ENCODE data around the gene HYLS1. TPM values are rescaled to one million over a fixed set of nuclear protein-coding genes. Genes with fewer than 3 reads are reported as not detected.
A peak's percentile ranks its signal among the peaks of the same experiment; 100 is the strongest.

The HYLS1 gene
- total RNA-seq, 4 donors from 2014 or later = 0.80 to 6.4 (median 3.4) TPM; not detected in 1

DNA sequence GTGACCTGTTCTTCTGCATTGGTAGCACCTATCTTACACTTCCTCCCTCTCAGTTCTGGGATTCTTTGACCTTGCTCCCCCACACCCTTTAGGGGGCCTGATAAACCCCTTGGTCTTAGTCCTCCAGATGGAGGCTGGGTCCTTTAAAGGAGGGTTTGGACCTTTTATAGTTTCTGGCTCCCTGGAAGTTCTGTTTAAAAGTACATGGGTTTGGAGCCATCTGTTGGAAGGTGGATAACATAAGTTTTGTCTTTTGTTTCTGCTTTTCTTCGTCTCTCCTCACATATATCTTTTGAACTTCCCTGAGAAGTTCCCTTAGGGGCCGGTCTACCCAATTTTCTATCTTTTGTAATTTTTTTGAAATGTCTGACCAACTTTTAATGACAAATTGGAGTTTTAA is 17.9 kb upstream of the HYLS1 start:
- no peak for DNase-seq
- H3K27me3 ChIP-seq = no peaks in the 10 kb centered on the region
- in situ Hi-C loops (cut with MboI; ENCODE audit: low pct_ligation_motif_present in 1 of 4, low pct_unique_long_range_greater_than_20kb in 1 of 4, low sequenced_read_pairs in 3 of 4) (no loop called here), intact Hi-C loops (cut with DNase I; ENCODE audit: low total_unique reads) (no loop called here)
- H3K4me1 ChIP-seq = no peaks in the 10 kb centered on the region
- no peak overlapping the region for H3K4me3 ChIP-seq
- 54 to 74% methylated on average over 2 of the region's 2 CpGs for WGBS, 2 donors (ENCODE audit: low coverage in 1 of 2)
- no peak overlapping the region for H3K27ac ChIP-seq
- no peaks in the 10 kb centered on the region for H3K36me3 ChIP-seq
- no peaks in the 10 kb centered on the region for H3K9me3 ChIP-seq
- TF ChIP-seq POLR2A (IDR thresholded peaks at IDR 0.05) (no peak), POLR2AphosphoS5 (IDR thresholded peaks at IDR 0.05) (no peak), CTCF (IDR thresholded peaks at IDR 0.05) (no peak), EP300 (IDR thresholded peaks at IDR 0.05; ENCODE audit: low read depth) (no peak)

DNA sequence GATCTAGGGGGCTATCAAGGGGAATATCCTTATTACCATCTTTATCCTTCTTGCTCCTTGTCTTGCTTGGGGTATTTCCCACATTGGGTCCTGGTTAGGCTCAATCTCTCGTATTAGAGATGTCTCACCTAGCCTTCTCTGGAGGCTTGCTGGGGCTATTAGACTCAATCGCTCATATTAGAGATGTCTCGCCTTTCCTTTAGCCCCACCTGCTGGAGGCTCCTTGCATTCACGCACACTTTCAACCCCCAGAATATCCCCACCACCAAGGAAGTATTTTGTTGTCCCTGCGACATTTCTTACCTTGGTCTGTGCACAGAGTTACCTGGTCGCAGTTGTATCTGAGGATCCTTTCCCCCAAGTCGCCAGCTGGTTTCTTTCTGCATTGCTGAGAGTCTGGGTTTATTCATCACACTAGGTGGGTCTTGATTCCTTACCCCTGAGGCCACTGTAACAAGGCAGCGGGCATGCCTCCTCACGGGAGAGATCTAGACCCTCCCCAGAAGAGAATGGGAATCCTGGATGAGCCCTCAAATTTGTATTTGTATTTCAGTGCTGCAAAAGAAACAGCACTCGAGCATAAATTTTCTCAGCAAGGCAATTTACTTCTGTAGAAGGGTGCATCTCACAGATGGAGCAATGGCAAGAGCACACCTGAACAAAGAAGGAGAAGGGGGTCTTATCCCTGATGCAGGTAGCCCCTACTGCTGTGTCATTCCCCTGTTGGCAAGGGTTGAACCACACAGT is 15.9 kb upstream of the HYLS1 start:
- H3K4me3 ChIP-seq = no peak overlapping the region
- in situ Hi-C loops (cut with MboI; ENCODE audit: low pct_ligation_motif_present in 1 of 4, low pct_unique_long_range_greater_than_20kb in 1 of 4, low sequenced_read_pairs in 3 of 4) = no loop called here
- WGBS, 2 donors (ENCODE audit: low coverage in 1 of 2) = 80 to 85% methylated on average over 6 to 10 of the region's 10 CpGs
- no peaks in the 10 kb centered on the region for H3K4me1 ChIP-seq
- H3K9me3 ChIP-seq = no peaks in the 10 kb centered on the region
- TF ChIP-seq CTCF (IDR thresholded peaks at IDR 0.05) = peak in 2 of 5 experiments; percentile 13
- no peak for TF ChIP-seq POLR2AphosphoS5 (IDR thresholded peaks at IDR 0.05)
- H3K27ac ChIP-seq = no peak overlapping the region
- intact Hi-C loops (cut with DNase I; ENCODE audit: low total_unique reads) = loop anchor here (5.0 kb wide), 1 partner anchor 304 kb away; the partner anchor contains the start of gene EI24
- H3K27me3 ChIP-seq = no peaks in the 10 kb centered on the region
- no peak for DNase-seq
- H3K36me3 ChIP-seq = no peaks in the 10 kb centered on the region

- Histone ChIP-seq H3K9me3 (no peaks in the 10 kb centered on the region), H3K4me3 (no peak overlapping the region), H3K4me1 (no peaks in the 10 kb centered on the region), H3K36me3 (no peaks in the 10 kb centered on the region), H3K27me3 (no peaks in the 10 kb centered on the region), H3K27ac (no peak overlapping the region)
- intact Hi-C loops (cut with DNase I; ENCODE audit: low total_unique reads) = loop anchor here (5.0 kb wide), 1 partner anchor 305 kb away; the partner anchor contains the start of gene EI24
- in situ Hi-C loops (cut with MboI; ENCODE audit: low pct_ligation_motif_present in 1 of 4, low pct_unique_long_range_greater_than_20kb in 1 of 4, low sequenced_read_pairs in 3 of 4) = no loop called here
- TF ChIP-seq CTCF (IDR thresholded peaks at IDR 0.05) = no peak
- DNase-seq = no peak
These were observed 15.4 kb upstream of the HYLS1 start for GRCh38 chr11:125872138-125872491.

DNA sequence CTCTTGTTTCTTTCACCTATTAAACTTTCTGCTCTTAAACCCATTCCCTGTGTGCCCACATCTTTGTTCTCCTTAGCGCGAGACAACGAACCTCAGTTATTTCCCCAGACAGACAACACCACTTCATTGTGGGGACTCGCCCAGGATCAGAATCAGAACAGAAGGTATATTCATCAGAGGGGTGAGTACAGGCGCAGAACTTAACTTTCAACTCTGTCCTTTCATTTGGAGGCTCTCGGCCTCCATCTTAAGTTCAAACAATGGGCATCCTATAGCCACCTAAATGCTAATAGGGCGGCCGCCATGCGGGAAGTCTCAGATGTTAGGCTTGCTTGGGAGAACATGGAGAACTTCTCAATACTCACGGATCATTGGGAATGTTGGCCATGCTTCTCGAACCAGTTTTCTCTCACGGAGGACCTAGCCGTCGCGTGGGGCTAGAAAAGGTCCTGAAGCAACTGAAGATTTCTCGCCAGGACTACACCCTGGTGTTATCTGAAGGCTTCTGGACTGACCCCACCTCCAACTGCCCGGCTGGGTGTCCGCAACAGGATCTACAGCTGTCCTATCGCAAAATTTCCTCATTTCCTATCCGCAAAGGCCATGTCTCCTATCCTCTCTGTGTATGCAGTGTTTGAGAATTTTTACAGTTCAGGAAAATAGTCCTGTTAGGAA is 13.4 kb upstream of the HYLS1 start:
- no peak overlapping the region for H3K4me3 ChIP-seq
- intact Hi-C loops (cut with DNase I; ENCODE audit: low total_unique reads) = loop anchor here (5.0 kb wide), 1 partner anchor 307 kb away; the partner anchor contains the start of gene EI24
- WGBS, 2 donors (ENCODE audit: low coverage in 1 of 2) = 81% methylated on average over 19 of the region's 20 CpGs; no CpG with 5 or more reads in 1 of the 2 donors
- in situ Hi-C loops (cut with MboI; ENCODE audit: low pct_ligation_motif_present in 1 of 4, low pct_unique_long_range_greater_than_20kb in 1 of 4, low sequenced_read_pairs in 3 of 4) = no loop called here
- TF ChIP-seq POLR2A (IDR thresholded peaks at IDR 0.05) = no peak
- TF ChIP-seq CTCF (IDR thresholded peaks at IDR 0.05) = no peak
- no peak for TF ChIP-seq POLR2AphosphoS5 (IDR thresholded peaks at IDR 0.05)
- no peak for TF ChIP-seq EP300 (IDR thresholded peaks at IDR 0.05; ENCODE audit: low read depth)
- no peaks in the 10 kb centered on the region for H3K27me3 ChIP-seq
- H3K4me1 ChIP-seq = no peaks in the 10 kb centered on the region
- DNase-seq = no peak
- no peaks in the 10 kb centered on the region for H3K9me3 ChIP-seq
- no peak overlapping the region for H3K27ac ChIP-seq
- H3K36me3 ChIP-seq = no peaks in the 10 kb centered on the region
